A673 (cell line): Measurements from ENCODE around the gene ZFPM1. TPM values are rescaled to one million over a fixed set of nuclear protein-coding genes. Genes with fewer than 3 reads are reported as not detected.

Source experiments
- BruUV-seq: library from RNA; stranded (reverse); fragments of 400-500 nt; replicated peaks from 2 replicates; lab custom pipeline; 2021; lab: Mats Ljungman, UMichigan
- CTCF ChIA-PET: fragments of 300-600 bp; sonication (Branson Sonifier 250); formaldehyde crosslinking; loops from one replicate; lab custom pipeline; 2022; ENCODE audit warnings: antibody characterized with exemption; lab: Charles Lee
- POLR2A ChIA-PET: fragments of 300-600 bp; sonication (Branson Sonifier 250); formaldehyde crosslinking; loops from one replicate; lab custom pipeline; 2022; ENCODE audit warnings: antibody characterized with exemption; ENCODE audit not compliant: low non-redundant PET; lab: Charles Lee
- DNase-seq: peaks from one replicate; pipeline ENCODE4 v3.0.0-alpha.2; 2015; ENCODE audit warnings: low spot score
- H3K27ac ChIP-seq: fragments of 200-600 bp; sonication (generic); 2 replicates; pipeline ENCODE4 v1.5.1; 2016; ENCODE audit warnings: mixed run types, low read depth, mild to moderate bottlenecking, mixed read lengths, antibody characterized with exemption, low read length; ENCODE audit not compliant: poor library complexity, severe bottlenecking
- H3K27me3 ChIP-seq: fragments of 200-600 bp; sonication (generic); replicated peaks from 2 replicates; pipeline ENCODE4 v1.6.1; 2017; ENCODE audit warnings: mixed run types, low read depth, mild to moderate bottlenecking, mixed read lengths, antibody characterized with exemption, low read length; ENCODE audit not compliant: insufficient read depth, poor library complexity
- H3K36me3 ChIP-seq: fragments of 200-600 bp; sonication (generic); 2 replicates; pipeline ENCODE4 v1.6.1; 2016; ENCODE audit warnings: mixed run types, mild to moderate bottlenecking, mixed read lengths, antibody characterized with exemption, low read length; ENCODE audit not compliant: insufficient read depth, poor library complexity, severe bottlenecking
- H3K4me1 ChIP-seq: fragments of 200-600 bp; sonication (generic); 2 replicates; pipeline ENCODE4 v1.6.1; 2017; ENCODE audit warnings: mixed run types, mild to moderate bottlenecking, mixed read lengths, antibody characterized with exemption, low read length; ENCODE audit not compliant: insufficient read depth, poor library complexity, severe bottlenecking
- H3K4me3 ChIP-seq: fragments of 200-600 bp; sonication (generic); 2 replicates; pipeline ENCODE4 v1.5.1; 2016; ENCODE audit warnings: low read depth, mixed run types, mild to moderate bottlenecking, mixed read lengths, low read length; ENCODE audit not compliant: poor library complexity, severe bottlenecking
- H3K9me3 ChIP-seq: fragments of 200-600 bp; sonication (generic); 2 replicates; pipeline ENCODE4 v1.6.1; 2016; ENCODE audit warnings: mixed run types, low read depth, mild to moderate bottlenecking, mixed read lengths, antibody characterized with exemption, low read length; ENCODE audit not compliant: poor library complexity, severe bottlenecking
- EZH2 ChIP-seq: fragments of 200-600 bp; sonication (generic); IDR thresholded peaks from 2 replicates; pipeline ENCODE4 v1.6.1; 2017; ENCODE audit warnings: borderline replicate concordance, low read depth, mild to moderate bottlenecking, mixed read lengths, antibody characterized with exemption, low read length; ENCODE audit not compliant: poor library complexity, severe bottlenecking
- intact Hi-C: fragments of 100-400 bp; cut with micrococcal nuclease; formaldehyde crosslinking; loops from one replicate; pipeline ENCODE4 v1.10.0; 2022; ENCODE audit not compliant: unreplicated experiment
- total RNA-seq: library from RNA; stranded (reverse); gene quantifications from 2 replicates; pipeline ENCODE4 v1.2.3, GENCODE V29; 2021
- TF ChIP-seq, protein P1 (sequence below): fragments of 300-800, 200-600 bp; sonication (generic); conservative IDR thresholded peaks from 2 replicates; pipeline ENCODE4 v1.5.1; 2017; ENCODE audit warnings: low read depth, mild to moderate bottlenecking, antibody characterized with exemption, low read length, moderate library complexity, mixed read lengths

ZFPM1 gene
- total RNA-seq, 1 experiment from 2014 or later = 5.6 TPM

DNA sequence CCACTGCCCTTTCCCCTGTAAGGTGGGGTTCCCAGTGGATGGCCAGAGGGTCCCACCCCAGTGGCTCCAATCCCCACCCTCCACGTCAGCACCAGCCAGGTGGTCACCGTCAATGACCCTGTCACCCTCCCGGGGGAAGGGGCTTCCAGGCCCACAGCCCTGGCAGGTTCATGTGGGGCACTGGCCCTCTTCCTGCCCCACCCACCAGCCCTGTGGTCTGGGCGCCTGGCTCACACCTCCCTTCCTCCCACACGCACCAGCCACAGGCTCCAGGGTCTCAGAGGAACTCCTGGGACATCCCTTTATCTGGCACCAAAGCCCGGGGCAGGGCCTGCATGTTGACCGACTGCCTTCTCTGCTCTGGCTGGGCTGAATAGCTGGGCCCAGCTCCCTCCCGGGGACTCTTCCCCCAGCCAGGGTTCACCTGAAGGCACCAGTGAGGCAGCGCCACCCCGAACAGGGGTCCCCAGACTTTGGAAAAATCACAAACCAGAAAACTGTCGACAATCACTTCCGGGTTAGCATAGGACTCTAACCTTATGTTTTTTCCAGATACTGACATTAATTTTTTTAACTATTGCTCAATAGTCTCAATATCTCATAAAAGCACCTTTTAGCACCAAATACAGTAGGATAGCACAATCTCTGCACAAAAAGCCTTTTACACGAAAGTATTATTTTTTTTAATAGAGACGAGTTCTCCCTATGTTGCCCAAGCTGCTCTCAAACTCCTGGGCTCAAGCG is 95.2 kb downstream of the ZFPM1 start:
- H3K4me3 ChIP-seq = no peak overlapping the region
- no peaks in the 10 kb centered on the region for H3K36me3 ChIP-seq
- no TSS peak for BruUV-seq
- TF ChIP-seq, protein P1, sequence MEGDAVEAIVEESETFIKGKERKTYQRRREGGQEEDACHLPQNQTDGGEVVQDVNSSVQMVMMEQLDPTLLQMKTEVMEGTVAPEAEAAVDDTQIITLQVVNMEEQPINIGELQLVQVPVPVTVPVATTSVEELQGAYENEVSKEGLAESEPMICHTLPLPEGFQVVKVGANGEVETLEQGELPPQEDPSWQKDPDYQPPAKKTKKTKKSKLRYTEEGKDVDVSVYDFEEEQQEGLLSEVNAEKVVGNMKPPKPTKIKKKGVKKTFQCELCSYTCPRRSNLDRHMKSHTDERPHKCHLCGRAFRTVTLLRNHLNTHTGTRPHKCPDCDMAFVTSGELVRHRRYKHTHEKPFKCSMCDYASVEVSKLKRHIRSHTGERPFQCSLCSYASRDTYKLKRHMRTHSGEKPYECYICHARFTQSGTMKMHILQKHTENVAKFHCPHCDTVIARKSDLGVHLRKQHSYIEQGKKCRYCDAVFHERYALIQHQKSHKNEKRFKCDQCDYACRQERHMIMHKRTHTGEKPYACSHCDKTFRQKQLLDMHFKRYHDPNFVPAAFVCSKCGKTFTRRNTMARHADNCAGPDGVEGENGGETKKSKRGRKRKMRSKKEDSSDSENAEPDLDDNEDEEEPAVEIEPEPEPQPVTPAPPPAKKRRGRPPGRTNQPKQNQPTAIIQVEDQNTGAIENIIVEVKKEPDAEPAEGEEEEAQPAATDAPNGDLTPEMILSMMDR = no peak
- no peak for TF ChIP-seq EZH2
- H3K27me3 ChIP-seq = peaks cover 29% of the 10 kb centered on the region
- ChIA-PET POLR2A (no interaction called here), CTCF (no interaction called here)
- no peaks in the 10 kb centered on the region for H3K4me1 ChIP-seq
- intact Hi-C loops = no loop called here
- H3K9me3 ChIP-seq = peaks cover 3% of the 10 kb centered on the region
- no peak overlapping the region for H3K27ac ChIP-seq
- no peak for DNase-seq

DNA sequence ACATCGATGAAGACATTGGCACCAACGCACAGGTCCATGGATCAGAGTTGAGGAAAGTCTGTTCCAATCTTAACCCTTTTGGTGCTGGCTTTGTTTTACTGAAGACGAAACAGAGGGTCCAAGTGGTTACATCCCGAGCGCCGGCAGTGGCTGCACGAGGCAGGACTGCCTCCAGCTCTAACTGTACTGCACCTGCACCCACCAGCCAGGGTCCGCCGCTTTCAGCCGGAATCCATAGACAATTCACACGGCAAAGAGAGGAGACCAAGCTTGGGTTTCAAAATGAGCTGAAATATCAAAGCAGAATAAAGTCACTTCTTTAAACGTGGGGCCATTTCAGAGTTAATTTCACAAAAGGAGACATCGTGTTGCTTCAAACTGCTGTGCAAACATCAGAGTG is 95.9 kb downstream of the ZFPM1 start:
- peaks cover 35% of the 10 kb centered on the region for H3K27me3 ChIP-seq
- POLR2A ChIA-PET = no interaction called here
- H3K27ac ChIP-seq = no peak overlapping the region
- CTCF ChIA-PET = no interaction called here
- BruUV-seq = no TSS peak
- no peak for DNase-seq
- intact Hi-C loops = no loop called here
- no peak for TF ChIP-seq EZH2
- TF ChIP-seq, protein P1 = no peak
- H3K36me3 ChIP-seq = no peaks in the 10 kb centered on the region
- no peaks in the 10 kb centered on the region for H3K9me3 ChIP-seq
- H3K4me1 ChIP-seq = no peaks in the 10 kb centered on the region
- H3K4me3 ChIP-seq = no peak overlapping the region

DNA sequence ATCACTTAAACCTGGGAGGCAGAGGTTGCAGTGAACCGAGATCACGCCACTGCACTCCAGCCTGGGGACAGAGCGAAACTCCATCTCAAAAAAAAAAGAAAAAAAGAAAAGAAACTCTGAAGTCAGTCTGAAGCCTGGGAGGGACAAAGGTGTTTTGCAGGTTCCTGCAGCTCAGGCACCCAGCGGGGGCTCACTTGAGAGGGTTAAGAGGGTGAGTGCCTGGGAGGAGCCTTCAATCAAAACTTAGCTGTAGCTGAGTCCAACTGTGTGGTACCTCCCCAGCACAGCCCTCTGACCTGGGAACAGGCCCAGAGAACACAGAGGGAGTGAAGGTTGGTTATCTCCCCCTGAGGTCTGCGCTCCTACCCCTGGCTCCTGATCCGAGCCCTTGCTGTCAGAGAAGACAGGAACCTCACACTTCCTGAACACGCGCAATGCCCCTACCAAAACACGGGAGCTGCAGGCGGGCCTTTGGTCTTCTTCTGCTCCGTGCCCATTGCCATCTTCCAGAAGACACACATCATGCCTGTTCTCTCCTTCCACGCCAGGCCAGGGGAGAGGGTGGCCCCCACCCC is 96.7 kb downstream of the ZFPM1 start:
- H3K36me3 ChIP-seq = no peaks in the 10 kb centered on the region
- no peak overlapping the region for H3K4me3 ChIP-seq
- ChIA-PET CTCF (interaction anchor here (0.5 kb wide), 1 partner anchor 10 kb away, joined by 3 read pairs; no protein-coding TSS in a partner anchor), POLR2A (no interaction called here)
- DNase-seq = no peak
- H3K27me3 ChIP-seq = peaks cover 43% of the 10 kb centered on the region
- H3K27ac ChIP-seq = no peak overlapping the region
- intact Hi-C loops = no loop called here
- TF ChIP-seq, protein P1 = no peak
- no peak for TF ChIP-seq EZH2
- no peaks in the 10 kb centered on the region for H3K9me3 ChIP-seq
- no peaks in the 10 kb centered on the region for H3K4me1 ChIP-seq
- no TSS peak for BruUV-seq
